Measurements from ENCODE around the gene NHSL2.

NHSL2 gene

DNA sequence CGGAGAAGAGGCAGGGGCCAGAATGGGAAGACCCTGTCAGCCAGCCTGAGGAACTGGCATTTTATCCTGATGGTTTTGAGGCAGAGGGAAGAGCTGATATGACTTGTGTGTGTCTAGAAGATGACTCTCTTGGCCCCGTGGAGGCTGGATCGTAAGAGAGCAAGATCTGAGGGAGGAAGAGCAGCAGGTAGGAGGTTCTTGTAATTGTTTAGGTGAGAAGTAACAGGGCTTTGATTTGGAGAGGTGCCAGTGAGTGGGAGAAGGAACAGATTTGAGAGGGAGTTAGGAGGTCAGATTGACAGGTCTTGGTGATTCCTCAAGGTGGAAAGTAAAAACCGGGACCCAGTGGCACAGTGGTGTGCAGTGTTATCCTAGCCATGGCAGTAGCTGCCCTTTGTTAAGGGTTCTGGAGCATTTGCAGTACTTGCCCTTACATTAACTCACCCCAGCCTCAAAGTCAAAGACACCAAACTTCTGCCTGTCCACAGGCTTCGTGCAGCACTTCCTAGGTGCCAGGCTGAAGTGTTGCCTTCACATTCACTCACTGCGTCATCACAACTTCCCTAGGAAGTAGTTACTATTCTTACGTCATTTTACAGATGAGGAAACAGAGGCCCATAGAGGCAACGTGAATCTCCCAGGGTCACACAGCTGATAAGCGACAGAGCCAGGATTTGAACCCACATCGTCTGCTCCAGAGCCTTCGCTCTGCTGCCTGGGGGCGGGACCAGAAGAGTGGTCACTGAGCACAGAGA, 197.4 kb downstream of the NHSL2 start:
- no peak for DNase-seq (ENCODE audit: low read depth in 2 of 2)

DNA sequence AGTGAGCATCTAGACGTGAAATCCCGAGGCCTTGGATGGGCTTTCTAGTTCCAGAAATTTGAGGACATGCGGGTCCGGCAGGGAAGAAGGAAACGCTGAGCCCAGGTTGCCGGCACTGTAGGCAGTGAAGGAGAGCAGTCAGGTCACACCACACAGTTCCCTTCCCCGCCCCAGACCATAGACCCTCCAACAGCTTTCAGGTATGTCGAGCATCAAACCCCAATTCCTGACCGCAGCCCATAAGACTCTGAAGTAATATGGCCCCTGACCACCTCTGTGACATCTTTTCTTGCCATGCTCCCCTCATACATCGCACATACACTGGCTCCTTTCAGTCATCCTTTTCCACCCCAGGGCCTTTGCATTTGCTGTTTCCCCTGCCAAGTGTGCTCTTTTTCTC, 198.0 kb downstream of the NHSL2 start:
- DNase-seq (ENCODE audit: low read depth in 2 of 2): no peak

DNA sequence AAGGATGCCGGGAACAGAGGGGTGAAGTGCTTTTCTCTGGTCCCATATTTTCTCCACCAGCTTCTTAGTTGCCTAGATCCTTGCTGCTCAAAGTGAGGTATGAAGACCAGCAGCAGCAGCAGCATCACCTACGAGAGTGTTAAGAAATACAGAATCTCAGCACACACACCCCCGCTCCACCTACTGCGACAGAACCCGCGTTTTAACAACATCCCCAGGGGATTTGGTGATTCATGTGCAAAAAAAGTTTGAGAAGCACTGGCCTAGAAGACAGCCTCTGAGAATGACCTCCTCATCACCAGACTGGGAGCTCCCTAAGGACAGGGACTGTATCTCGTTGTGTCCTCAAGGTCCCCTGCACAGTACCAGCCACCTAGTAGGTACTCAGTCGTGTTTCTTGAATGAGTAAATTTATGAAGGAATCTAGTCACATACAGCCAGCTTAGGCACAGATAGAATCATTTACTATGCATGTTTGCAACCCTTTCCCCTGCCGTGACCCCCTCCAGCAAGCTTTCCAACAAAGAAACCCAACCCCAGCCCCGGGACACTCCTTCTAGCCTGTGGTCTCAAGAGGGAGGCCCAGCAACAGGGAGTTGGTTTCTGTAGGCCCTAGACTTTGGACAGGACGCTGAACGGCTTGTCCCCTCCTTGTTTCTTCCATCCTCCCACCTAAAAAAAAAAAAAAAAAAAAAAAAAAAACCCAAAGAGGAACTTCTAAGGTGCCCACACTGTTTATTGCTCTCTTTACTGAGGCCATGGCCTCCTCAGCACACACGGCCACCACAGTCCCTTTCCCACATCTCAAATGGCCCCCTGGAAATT, 199.6 kb downstream of the NHSL2 start:
- DNase-seq (ENCODE audit: low read depth in 2 of 2): no peak

DNA sequence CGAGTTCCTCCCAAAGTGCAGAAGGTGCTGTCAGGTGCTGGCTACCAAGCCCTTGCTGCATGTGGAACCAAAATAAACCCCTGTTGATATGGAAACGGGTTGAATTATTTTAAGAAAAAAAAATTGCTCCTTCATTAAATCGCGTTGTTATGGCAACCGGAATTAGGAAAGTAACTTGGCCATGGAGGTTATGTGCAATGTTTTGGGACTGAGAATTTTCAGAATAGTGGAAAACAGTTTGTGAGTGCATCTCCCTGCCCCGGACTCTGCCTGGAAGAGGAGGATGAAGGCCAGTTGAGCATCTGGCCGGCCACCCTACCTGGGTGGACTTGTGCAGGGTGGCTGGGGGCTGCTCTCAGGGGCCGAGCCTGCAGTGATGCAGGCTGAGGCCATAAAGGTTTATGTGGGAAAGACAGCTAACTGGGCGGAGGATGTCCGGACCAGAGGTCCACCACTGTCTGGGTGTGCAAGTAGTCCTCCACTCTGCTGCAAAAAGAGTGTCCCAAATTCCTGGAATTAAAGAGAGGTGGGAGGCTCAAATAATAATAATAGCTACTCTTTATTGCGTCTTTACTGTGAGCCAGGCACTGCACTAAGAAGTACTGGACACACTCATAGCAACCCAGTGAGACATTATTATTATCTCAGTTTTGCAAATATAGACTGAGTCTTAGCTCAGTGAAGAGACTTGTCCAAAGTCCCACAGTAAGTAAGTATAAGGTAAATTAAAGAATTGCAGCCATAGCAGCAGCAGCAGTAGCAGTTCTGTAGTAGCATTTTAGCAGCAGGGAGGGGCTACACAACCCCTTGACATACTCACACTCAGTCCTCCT, 200.4 kb downstream of the NHSL2 start:
- DNase-seq (ENCODE audit: low read depth in 2 of 2): no peak

DNA sequence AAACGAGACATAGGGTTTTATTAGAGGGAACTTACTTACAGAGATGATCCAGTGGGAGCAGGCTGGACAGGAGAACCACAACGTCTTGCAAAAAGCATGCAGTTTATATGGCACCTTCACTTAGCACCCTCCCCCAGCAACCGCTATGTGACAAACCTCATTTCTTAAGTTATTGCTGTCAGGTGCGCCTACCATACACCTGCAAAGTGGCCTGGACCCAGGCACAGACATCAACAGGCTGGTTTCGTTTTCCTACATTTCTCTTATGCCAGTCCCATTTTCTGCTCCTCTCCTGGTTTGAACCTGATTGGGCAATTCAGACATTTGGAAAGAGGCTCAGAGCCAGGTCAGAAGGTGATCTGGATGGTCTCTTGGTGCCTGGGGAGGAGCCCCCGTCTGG, 202.8 kb downstream of the NHSL2 start:
- DNase-seq (ENCODE audit: low read depth in 2 of 2): no peak

DNA sequence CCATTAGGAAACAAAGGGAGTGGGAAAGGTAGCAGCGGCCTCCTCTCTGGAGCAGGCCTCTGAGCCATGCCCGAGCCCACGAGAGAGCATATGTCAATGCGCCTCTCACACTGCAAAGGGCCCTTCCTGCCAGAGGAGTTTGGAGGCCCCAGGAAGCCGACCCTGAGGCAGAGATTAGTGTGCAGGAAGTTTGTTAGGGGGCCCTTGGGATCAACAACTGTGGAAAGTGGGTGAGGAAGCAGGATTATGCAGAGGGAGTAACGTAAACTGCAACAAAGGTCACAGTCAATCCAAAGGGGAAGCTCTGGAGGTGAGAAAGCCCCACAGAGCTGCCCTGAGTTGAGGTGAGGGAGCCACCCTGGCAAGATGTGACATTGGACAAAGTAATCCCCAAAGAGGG, 203.7 kb downstream of the NHSL2 start:
- DNase-seq (ENCODE audit: low read depth in 2 of 2): no peak

DNA sequence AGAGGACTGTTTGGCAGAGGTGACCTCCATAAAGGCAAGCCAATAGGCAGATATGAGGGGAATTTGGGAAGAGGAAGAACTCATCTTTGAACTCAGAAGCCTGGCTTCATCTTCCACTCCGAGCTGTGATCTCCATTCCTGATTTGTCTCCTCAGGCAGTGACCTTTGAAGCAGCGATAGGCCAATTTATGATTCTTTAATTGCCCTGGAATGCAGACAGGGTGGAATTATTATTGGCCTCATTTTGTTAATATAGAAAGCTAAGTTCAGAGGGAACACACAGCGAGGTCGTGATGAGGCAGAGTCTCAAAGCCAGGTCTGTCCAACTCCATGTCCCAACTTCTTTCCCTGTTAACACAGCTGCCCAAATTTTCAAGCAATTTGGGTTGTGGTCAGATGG, 204.2 kb downstream of the NHSL2 start:
- DNase-seq (ENCODE audit: low read depth in 2 of 2): no peak

DNA sequence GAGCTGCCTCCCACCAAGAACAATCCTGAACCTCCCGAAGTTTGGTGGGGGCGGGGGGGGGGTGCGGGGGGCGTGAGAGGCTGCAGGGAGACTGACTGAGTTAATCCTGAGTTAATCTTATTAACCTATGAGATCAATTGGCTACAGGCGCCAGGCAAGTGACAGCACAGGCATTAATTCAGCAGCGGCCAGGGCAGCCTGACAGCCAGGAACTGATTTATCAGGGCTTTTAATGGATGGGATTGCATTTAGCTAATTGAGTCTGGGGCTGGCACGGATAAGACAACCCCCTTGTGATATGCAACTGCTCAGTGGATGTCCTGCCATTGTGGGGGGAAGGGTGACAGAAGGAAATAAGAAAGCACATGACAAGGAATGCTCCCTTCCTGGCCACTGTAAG, 204.7 kb downstream of the NHSL2 start:
- DNase-seq (ENCODE audit: low read depth in 2 of 2): no peak

DNA sequence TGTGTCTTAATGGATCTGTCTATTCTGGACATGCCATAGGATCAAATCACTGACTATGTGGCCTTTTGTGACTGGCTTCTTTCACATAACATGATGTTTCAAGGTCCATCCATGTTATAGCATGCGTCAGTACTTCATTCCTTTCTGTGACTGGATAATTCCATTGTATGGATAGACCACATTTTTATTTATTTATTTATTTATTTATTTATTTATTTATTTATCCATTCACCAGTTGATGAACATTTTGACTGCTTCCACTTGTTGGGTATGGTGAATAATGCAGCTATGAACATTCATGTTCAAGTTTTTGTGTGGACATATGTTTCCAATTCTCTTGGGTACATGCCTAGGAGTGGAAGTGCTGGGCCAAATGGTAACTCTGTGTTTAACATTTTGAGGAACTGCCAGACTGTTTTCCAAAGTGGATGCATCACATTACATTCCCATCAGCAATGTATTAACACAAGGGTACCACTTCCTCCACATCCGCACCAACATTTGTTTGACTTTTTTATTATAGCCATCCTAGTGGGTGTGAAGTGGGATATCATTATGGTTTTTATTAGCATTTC, 207.1 kb downstream of the NHSL2 start:
- no peak for DNase-seq (ENCODE audit: low read depth in 2 of 2)

DNA sequence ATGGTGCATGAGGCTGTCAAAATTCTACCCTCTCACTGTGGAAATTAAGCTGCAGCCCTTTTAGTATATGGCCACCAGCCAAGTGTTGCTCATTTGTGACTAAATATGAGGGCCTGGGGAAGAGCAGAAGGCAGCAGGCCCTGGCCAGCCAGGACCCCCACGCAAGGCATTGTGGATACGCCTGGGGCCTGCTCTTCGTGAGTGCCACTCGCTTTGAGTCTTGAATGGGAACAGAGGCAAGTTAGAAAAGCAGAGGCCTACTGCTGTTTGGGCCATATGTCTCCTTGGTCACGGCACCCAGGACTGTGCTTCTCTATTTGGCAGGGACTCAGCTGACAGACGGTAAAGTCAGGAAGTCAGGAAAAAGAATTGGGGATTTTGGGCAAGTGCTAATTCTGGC, 210.2 kb downstream of the NHSL2 start:
- DNase-seq (ENCODE audit: low read depth in 2 of 2): no peak

DNA sequence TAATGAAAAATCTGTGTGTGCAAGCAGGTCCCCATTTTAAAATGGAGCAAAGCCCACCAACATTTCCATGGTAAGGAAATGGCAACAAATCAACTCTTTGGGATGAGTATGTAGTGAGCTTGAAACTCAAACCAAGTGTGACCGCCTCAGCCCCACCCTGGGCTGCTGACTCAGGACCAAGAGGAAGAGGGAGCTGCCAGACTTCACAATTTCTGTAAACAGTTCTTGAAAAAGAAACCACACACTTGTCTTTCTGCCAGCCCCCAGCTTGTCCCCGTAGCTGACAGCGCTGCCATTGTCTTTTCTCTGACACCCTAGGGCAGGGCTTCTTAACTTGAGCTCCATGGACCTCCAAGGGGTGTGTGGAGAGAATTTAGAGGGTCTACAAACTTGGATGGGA, 210.7 kb downstream of the NHSL2 start:
- peak in 1 of 2 donors; percentile 40 for DNase-seq (ENCODE audit: low read depth in 2 of 2)

DNA sequence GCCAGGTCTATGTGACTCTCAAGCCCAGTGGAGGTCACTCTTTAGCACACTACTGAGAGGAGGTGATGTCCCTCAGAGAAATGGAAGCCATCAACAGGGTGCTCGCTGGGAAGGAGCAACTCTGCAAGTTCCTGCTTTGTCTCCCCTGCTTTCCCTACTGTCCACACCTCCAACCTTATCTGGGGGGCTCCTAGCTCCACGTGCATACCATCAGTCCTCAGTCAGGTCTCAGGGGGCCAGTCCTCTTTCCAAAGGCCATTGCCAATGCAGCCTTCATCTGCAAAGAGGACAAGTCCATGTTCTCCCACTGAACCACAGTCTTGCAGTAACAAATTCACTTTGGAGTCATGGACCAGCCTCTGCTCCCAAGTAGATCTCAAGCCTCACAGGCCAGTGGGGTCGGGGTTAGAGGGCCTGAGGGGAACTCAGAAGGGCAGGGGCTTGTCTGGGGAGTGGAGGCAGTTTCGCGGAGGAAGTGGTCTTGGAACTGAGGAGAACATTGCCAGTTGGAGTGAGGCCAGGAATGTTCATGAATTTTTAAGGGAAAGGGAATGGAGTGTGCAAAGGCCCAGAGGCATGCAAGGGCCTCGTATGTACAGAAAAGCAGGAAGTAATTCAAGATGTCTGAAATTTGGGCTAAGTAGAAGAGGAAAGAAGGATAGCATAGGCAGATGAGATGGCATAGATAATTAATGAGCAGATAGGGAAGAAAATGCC, 212.1 kb downstream of the NHSL2 start:
- DNase-seq (ENCODE audit: low read depth in 2 of 2): no peak

DNA sequence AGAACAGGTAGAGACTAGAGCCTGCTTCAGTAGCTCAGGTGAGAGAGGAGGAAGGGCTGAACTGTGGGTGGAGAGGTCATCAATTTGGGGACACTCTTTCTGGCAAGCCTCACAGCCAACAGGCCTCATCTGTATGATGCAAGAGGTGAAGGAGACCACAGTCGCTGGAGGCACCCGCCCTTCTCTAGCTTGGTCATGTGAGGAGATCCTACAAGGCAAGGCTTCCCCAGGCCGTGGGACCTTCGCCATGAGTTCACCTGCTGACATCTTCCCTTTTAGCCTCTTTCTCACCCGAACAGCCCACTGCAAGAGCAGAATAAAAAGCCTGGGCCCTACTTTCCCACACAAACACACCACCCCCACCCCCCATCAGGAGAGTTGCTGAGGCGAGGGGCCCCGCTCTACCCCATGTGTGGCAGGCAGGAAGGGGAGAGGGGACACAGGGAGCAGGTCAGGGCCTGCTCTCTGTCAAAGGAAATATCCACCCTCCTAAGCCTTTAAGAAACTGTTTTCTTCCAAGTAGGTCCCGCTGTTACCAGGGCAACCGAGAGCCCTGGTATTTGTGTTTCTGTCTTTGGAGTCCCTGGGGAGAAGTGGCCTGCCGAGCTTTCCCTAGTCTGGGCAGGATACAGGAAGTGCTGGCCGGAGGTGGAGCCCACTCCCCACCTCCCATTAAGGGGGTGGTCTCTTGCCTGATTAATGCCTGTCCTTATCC, 213.0 kb downstream of the NHSL2 start:
- DNase-seq (ENCODE audit: low read depth in 2 of 2): no peak

DNA sequence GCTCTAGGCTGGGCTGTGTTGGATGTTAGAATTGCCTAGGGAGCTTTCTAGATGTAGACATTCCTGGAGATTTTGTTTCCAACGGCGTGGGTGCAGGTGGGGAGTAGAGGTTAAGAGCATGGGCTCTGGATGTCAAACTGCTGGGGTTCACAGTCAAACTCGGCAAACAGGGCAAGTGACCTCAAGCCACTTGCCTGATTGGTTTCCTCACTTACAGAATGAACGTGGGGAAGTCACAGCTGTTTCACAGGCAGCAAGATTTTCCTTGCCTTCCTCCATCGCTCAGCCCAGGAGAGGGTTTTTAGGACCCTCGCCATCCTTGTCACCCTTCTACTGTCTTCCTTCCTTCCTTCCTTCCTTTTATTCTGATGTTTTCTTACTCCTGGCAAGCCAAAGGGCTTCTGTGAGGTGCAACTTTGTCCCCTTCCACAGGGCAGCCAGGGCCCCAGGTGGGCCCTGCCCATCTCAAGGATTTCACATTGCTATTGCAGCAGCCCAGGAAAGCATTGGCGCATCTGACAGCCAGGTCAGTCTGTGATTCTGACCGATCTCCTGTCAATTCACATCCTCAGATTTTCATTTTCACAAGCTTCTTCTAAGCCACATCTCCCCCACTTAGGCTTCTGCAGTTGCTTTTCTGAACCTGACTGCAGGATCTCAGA, 214.0 kb downstream of the NHSL2 start:
- DNase-seq (ENCODE audit: low read depth in 2 of 2): no peak

DNA sequence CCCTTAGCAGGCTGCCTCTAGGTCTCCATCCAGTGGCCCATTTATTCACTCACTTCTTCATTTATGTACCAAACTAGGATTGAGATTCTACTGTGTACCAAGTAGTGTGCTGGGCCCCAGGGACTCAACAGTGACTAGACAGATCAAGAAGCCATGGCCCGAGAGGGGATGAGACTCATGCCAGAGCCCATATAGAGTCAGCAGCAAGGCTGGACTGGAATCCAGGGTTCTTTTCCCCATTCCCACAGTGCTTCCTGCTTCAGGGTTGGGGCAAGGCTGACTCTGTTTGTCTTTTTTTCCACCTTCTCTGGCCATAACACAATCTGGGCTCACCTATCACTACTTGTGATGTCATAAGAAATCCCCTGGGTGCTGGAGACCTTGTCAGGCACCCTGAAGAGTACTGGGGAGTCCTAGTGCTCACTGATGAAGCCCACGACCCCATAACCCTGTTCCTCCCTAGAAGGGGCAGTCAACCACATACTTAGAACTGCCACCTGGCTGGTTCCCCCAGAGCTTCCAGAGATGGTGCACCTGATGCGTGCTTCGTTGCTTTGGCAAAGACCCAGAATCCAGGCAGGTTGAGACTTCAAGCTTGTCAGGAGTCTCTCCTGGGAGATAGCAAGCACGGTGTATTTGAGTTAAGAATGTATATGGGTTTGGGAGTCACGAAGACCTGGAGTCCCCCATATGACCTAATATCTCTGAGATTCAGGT, 214.8 kb downstream of the NHSL2 start:
- DNase-seq (ENCODE audit: low read depth in 2 of 2): no peak

DNA sequence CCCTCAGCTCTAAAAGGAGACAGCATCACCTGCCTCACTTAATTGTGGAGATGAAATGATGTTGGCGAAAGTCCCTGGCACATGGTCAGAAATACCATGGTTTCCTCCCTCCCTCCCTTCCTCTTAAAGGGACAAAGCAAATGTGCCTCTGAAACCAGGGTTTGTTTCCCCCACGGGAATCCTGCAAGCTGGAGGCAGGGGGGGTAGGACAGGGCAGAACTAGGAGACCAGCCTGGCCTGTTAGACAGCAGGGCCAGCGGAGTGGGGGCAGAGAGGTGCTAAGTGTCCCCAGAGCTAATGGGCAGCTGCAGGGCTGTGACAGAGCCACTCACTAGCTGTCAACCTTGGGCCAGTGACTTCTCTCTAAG, 215.4 kb downstream of the NHSL2 start:
- no peak for DNase-seq (ENCODE audit: low read depth in 2 of 2)

DNA sequence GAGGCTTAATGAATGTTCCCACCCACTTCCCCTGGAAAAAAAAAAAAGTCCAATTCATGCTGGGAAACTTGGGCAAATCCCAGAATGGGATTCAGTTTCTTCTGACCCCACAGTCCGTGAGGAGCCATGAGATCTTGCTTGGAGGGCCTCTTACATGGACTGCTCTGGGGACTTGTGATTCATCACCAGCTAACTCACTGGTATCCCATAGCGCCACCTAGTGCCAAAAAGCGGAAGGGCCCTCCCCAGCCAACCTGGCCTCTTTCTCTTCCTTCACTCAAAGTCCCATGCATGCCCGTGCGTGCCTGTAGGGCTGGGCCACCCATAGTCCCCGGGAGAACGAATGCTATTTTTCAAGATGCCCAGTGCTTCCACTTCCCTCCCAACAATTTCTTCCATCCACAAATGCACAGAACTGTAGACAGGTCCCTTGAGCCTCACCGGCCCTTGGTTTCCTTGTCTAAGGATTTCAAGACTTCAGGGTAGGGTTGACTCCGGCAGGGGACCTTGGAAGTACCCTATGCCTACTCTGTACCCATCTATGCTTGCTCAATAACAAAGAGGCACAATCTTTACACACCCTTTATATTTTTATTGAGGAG, 216.0 kb downstream of the NHSL2 start:
- peak; percentile 62 to 70 for DNase-seq (ENCODE audit: low read depth in 2 of 2)

DNA sequence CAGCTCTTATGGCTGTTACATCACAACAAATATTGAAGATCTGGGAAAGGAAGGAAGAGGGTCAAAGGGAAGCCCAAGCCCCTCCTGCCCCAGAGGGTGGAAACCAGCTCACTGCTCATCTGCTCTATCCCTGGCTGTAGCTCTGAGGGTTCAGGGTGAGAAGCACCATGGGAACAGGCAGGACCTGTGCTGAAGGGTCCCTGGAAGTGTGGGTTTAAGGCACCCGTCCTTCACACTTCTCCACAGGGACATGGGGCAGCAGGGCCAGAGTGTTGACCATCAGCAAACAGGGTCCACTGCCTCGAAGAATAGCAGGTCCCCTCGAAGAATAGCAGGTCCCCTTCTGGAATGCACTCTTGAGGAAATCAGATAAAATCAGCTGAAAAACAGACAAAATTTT, 216.7 kb downstream of the NHSL2 start:
- DNase-seq (ENCODE audit: low read depth in 2 of 2): no peak

DNA sequence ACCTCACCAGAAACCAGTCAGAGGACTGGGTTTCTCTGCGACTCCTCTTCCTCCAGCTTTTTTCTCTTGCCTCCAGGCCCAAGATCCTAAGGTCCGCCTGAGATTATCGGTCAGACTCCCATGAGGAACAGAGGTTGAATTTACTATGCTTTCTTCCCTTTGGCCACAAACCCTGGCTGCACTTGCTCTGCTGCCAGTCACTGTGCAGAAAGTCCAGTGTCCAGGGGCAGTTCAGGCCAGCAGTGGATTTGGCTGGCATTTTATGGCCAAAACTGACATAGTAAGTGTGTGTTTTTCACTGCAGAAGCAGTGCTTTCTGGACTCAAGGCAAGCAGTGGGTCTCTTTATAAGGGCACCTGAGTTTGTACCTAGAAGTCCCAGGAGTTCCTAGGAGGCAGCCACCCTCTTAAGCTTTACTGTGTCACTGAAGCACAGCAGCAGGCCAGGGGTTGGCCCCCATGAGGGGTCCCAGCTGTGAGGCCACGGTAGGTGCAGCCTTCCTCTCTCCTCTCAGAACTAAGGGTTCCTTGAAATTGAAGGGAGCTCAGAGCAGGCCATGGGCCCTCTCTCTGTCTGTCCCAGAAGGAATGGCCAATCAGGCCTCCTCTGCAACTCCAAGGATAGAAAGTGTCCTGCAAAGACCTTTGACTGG, 217.7 kb downstream of the NHSL2 start:
- DNase-seq (ENCODE audit: low read depth in 2 of 2): no peak
